ENCODE results near the gene MAGEF1. TPM values are rescaled to one million over a fixed set of nuclear protein-coding genes. Genes with fewer than 3 reads are reported as not detected.

Gene MAGEF1
- total RNA-seq, 1 donor from 2014 or later = 26.2 TPM

DNA sequence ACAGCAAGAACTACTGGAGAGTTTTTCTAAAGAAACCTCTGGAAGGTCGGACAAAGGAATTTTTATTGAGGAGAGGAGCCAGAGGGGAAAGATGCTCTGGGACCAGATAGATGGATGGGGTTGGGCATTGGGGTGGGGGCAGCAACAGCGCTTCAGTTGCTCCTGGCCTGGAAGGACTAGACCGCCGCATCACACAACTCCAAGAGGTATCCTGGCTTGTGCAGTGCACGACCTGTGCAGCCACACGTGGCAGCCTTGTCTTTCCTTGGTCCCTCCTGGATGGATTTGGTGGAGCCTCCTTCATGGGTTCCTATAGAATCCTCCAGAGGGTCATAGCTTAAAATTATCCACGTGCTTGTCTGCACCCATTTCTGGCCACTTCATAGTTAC is 23.0 kb downstream of the MAGEF1 start:
- Histone ChIP-seq H3K4me1 (ENCODE audit: insufficient read depth, low read length) (peaks cover 23% of the 10 kb centered on the region), H3K36me3 (ENCODE audit: insufficient read depth, low read length) (no peaks in the 10 kb centered on the region), H3K9me3 (ENCODE audit: insufficient read depth, low read depth, low read length) (no peaks in the 10 kb centered on the region), H3K79me2 (ENCODE audit: insufficient read depth, low read length) (no peaks in the 10 kb centered on the region), H3K9ac (ENCODE audit: low read length) (no peak overlapping the region), H3K4me3 (ENCODE audit: insufficient read depth, low read depth, low read length) (no peak overlapping the region), H4K20me1 (ENCODE audit: insufficient read depth, low read length) (no peaks in the 10 kb centered on the region), H3K27ac (ENCODE audit: low read depth, low read length) (no peak overlapping the region), H3K4me2 (ENCODE audit: low read length) (peak overlapping the region; percentile 13), H3K27me3 (ENCODE audit: insufficient read depth, low read length) (no peaks in the 10 kb centered on the region), H2AFZ (ENCODE audit: low read depth, low read length) (no peak overlapping the region)
- peaks cover 3% of the 10 kb centered on the region for H3K27me3 Mint-ChIP-seq (ENCODE audit: low read depth, unreplicated experiment)
- FAIRE-seq = no peak
- H3K9me3 Mint-ChIP-seq (ENCODE audit: unreplicated experiment) = no peaks in the 10 kb centered on the region
- H3K27ac Mint-ChIP-seq (ENCODE audit: unreplicated experiment) = peak overlapping the region; percentile 91
- DNase-seq (ENCODE audit: low read depth) = no peak
- no peaks in the 10 kb centered on the region for H3K36me3 Mint-ChIP-seq (ENCODE audit: low read depth, unreplicated experiment)
- no peak for TF ChIP-seq EZH2 (IDR thresholded peaks at IDR 0.05; ENCODE audit: insufficient read depth, low read length)
- TF ChIP-seq, protein P1, sequence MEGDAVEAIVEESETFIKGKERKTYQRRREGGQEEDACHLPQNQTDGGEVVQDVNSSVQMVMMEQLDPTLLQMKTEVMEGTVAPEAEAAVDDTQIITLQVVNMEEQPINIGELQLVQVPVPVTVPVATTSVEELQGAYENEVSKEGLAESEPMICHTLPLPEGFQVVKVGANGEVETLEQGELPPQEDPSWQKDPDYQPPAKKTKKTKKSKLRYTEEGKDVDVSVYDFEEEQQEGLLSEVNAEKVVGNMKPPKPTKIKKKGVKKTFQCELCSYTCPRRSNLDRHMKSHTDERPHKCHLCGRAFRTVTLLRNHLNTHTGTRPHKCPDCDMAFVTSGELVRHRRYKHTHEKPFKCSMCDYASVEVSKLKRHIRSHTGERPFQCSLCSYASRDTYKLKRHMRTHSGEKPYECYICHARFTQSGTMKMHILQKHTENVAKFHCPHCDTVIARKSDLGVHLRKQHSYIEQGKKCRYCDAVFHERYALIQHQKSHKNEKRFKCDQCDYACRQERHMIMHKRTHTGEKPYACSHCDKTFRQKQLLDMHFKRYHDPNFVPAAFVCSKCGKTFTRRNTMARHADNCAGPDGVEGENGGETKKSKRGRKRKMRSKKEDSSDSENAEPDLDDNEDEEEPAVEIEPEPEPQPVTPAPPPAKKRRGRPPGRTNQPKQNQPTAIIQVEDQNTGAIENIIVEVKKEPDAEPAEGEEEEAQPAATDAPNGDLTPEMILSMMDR (IDR thresholded peaks at IDR 0.05; ENCODE audit: insufficient read depth, low read depth, low read length) = no peak
- peak overlapping the region; percentile 50 for H3K4me3 Mint-ChIP-seq (ENCODE audit: unreplicated experiment)
- peaks cover 46% of the 10 kb centered on the region for H3K4me1 Mint-ChIP-seq (ENCODE audit: low read depth, unreplicated experiment)

DNA sequence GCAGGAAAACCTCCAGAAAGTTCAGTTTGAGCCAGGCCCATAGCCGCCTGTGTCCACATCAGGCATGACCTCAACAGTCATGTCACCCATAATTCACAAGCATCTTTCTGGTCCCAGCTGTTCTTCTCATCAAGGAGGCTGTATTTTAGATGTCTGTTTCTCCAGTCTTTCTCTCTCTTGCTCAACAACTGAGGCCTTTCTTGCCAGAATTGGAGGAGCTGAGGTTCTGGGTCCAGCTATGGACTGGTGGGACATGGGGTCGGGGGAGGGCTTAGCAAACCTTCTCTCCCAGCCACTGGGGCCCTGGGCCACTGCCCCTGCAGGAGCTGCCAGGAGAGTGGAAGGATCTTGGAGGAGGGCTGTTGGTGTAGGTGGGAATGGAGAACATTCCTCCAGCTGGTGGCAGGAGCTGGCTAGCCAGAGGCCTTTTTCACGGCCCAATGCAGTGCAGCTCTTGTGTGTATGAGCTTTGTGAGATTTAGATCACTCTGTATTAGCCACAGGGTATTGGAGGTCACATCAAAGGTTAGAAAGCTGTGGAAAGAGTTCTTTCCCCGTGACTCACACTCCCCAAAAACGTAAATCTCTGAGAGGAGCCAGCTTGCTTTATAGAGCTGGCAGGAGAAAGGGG is 23.5 kb downstream of the MAGEF1 start:
- FAIRE-seq = peak; percentile 43
- Histone ChIP-seq H3K4me3 (ENCODE audit: insufficient read depth, low read depth, low read length) (no peak overlapping the region), H2AFZ (ENCODE audit: low read depth, low read length) (no peak overlapping the region), H3K4me2 (ENCODE audit: low read length) (peak overlapping the region; percentile 13), H3K79me2 (ENCODE audit: insufficient read depth, low read length) (no peaks in the 10 kb centered on the region), H3K27ac (ENCODE audit: low read depth, low read length) (no peak overlapping the region), H3K27me3 (ENCODE audit: insufficient read depth, low read length) (no peaks in the 10 kb centered on the region), H3K4me1 (ENCODE audit: insufficient read depth, low read length) (peaks cover 23% of the 10 kb centered on the region), H4K20me1 (ENCODE audit: insufficient read depth, low read length) (no peaks in the 10 kb centered on the region), H3K9ac (ENCODE audit: low read length) (no peak overlapping the region), H3K9me3 (ENCODE audit: insufficient read depth, low read depth, low read length) (no peaks in the 10 kb centered on the region), H3K36me3 (ENCODE audit: insufficient read depth, low read length) (no peaks in the 10 kb centered on the region)
- Mint-ChIP-seq H3K4me3 (ENCODE audit: unreplicated experiment) (peak overlapping the region; percentile 50), H3K27ac (ENCODE audit: unreplicated experiment) (peak overlapping the region; percentile 91), H3K36me3 (ENCODE audit: low read depth, unreplicated experiment) (no peaks in the 10 kb centered on the region), H3K9me3 (ENCODE audit: unreplicated experiment) (no peaks in the 10 kb centered on the region), H3K27me3 (ENCODE audit: low read depth, unreplicated experiment) (peaks cover 3% of the 10 kb centered on the region), H3K4me1 (ENCODE audit: low read depth, unreplicated experiment) (peaks cover 42% of the 10 kb centered on the region)
- TF ChIP-seq, protein P1 (IDR thresholded peaks at IDR 0.05; ENCODE audit: insufficient read depth, low read depth, low read length) = no peak
- TF ChIP-seq EZH2 (IDR thresholded peaks at IDR 0.05; ENCODE audit: insufficient read depth, low read length) = no peak
- peak; percentile 85 for DNase-seq (ENCODE audit: low read depth)

DNA sequence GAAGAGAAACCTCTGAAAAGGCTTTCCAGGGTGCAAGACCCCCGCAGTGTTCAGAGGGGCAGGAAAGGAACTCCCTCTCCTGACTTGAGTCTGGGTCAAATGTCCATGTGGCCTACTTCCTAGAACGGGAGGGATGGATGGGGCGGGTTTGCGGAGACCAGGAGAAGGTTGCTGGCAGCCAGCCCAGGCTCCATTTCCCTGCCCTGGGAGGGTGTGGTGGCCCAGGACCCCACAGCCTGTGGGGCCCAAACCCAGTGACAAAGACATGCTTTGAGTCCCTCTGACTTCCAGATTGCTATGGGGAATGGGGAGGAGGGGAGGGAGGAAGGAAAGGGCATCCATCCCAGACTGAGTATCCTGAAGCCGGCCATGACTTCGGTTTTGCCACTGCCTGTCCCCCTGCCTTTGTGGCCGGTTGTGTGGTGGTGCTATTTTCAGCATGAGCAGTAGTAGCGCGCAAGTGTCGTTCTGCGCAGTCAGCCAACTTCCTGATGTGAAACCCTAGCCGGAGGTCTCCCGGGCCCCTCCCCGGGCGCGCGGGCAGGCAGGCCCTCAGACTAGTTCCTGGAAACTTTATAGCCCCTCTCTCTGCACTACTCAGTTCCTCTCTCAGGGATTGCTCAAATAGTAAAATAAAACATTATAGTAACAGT is 24.4 kb downstream of the MAGEF1 start:
- H3K27me3 Mint-ChIP-seq (ENCODE audit: low read depth, unreplicated experiment) = peaks cover 3% of the 10 kb centered on the region
- Histone ChIP-seq H3K27ac (ENCODE audit: low read depth, low read length) (no peak overlapping the region), H3K4me2 (ENCODE audit: low read length) (no peak overlapping the region), H2AFZ (ENCODE audit: low read depth, low read length) (no peak overlapping the region), H4K20me1 (ENCODE audit: insufficient read depth, low read length) (no peaks in the 10 kb centered on the region), H3K9ac (ENCODE audit: low read length) (no peak overlapping the region), H3K79me2 (ENCODE audit: insufficient read depth, low read length) (no peaks in the 10 kb centered on the region), H3K4me1 (ENCODE audit: insufficient read depth, low read length) (peaks cover 23% of the 10 kb centered on the region), H3K4me3 (ENCODE audit: insufficient read depth, low read depth, low read length) (no peak overlapping the region), H3K27me3 (ENCODE audit: insufficient read depth, low read length) (no peaks in the 10 kb centered on the region), H3K9me3 (ENCODE audit: insufficient read depth, low read depth, low read length) (no peaks in the 10 kb centered on the region), H3K36me3 (ENCODE audit: insufficient read depth, low read length) (no peaks in the 10 kb centered on the region)
- TF ChIP-seq EZH2 (IDR thresholded peaks at IDR 0.05; ENCODE audit: insufficient read depth, low read length) = no peak
- TF ChIP-seq, protein P1 (IDR thresholded peaks at IDR 0.05; ENCODE audit: insufficient read depth, low read depth, low read length) = no peak
- no peak for DNase-seq (ENCODE audit: low read depth)
- no peak for FAIRE-seq
- H3K36me3 Mint-ChIP-seq (ENCODE audit: low read depth, unreplicated experiment) = no peaks in the 10 kb centered on the region
- H3K4me1 Mint-ChIP-seq (ENCODE audit: low read depth, unreplicated experiment) = peaks cover 34% of the 10 kb centered on the region
- no peak overlapping the region for H3K4me3 Mint-ChIP-seq (ENCODE audit: unreplicated experiment)
- H3K27ac Mint-ChIP-seq (ENCODE audit: unreplicated experiment) = peak overlapping the region; percentile 47
- no peaks in the 10 kb centered on the region for H3K9me3 Mint-ChIP-seq (ENCODE audit: unreplicated experiment)

All from astrocyte (in vitro differentiated cells and primary cell).